ENCODE measurements around the gene BABAM2.

The BABAM2 gene

GRCh38 chr2:28047681-28048080 lies 157.2 kb downstream of the BABAM2 start:
- no peak for TF ChIP-seq CTCF (IDR thresholded peaks at IDR 0.05; ENCODE audit: low read depth, low read length, missing control alignments)
- H3K4me3 ChIP-seq (ENCODE audit: low read depth, low read length) = no peak overlapping the region
- DNase-seq (ENCODE audit: low read depth) = no peak

- H3K4me3 ChIP-seq (ENCODE audit: low read depth, low read length) = no peak overlapping the region
- no peak for TF ChIP-seq CTCF (IDR thresholded peaks at IDR 0.05; ENCODE audit: low read depth, low read length, missing control alignments)
- no peak for DNase-seq (ENCODE audit: low read depth)
Observed at GRCh38 chr2:28048341-28048740, 157.8 kb downstream of the BABAM2 start.

GRCh38 chr2:28049416-28049815 lies 158.9 kb downstream of the BABAM2 start:
- TF ChIP-seq CTCF (IDR thresholded peaks at IDR 0.05; ENCODE audit: low read depth, low read length, missing control alignments) = no peak
- H3K4me3 ChIP-seq (ENCODE audit: low read depth, low read length) = no peak overlapping the region
- no peak for DNase-seq (ENCODE audit: low read depth)

- DNase-seq (ENCODE audit: low read depth) = no peak
- no peak for TF ChIP-seq CTCF (IDR thresholded peaks at IDR 0.05; ENCODE audit: low read depth, low read length, missing control alignments)
- H3K4me3 ChIP-seq (ENCODE audit: low read depth, low read length) = no peak overlapping the region
Observed at GRCh38 chr2:28049899-28050298, 159.4 kb downstream of the BABAM2 start.

- H3K4me3 ChIP-seq (ENCODE audit: low read depth, low read length) = no peak overlapping the region
- TF ChIP-seq CTCF (IDR thresholded peaks at IDR 0.05; ENCODE audit: low read depth, low read length, missing control alignments) = no peak
- no peak for DNase-seq (ENCODE audit: low read depth)
Observed at GRCh38 chr2:28052691-28053090, 162.2 kb downstream of the BABAM2 start.

- no peak for TF ChIP-seq CTCF (IDR thresholded peaks at IDR 0.05; ENCODE audit: low read depth, low read length, missing control alignments)
- H3K4me3 ChIP-seq (ENCODE audit: low read depth, low read length) = no peak overlapping the region
- no peak for DNase-seq (ENCODE audit: low read depth)
Observed at GRCh38 chr2:28053597-28053996, 163.1 kb downstream of the BABAM2 start.

GRCh38 chr2:28054916-28055315 lies 164.4 kb downstream of the BABAM2 start:
- TF ChIP-seq CTCF (IDR thresholded peaks at IDR 0.05; ENCODE audit: low read depth, low read length, missing control alignments) = no peak
- no peak overlapping the region for H3K4me3 ChIP-seq (ENCODE audit: low read depth, low read length)
- no peak for DNase-seq (ENCODE audit: low read depth)
